Stomach (tissue), 4 donors: ENCODE data around the gene CTNNA3.

Experiments used
- EP300 ChIP-seq: sonication (generic); formaldehyde crosslinking; IDR thresholded peaks from one replicate; pipeline ENCODE4 v1.6.1; 2017; ENCODE audit warnings: antibody characterized with exemption
- POLR2A ChIP-seq, 4 donors: fragments of 450-650 bp; IDR thresholded peaks; one replicate each; pipeline ENCODE4 v1.6.1; 2016; ENCODE audit warnings: antibody characterized with exemption in 4 of 4, control low read depth in 2 of 4, mild to moderate bottlenecking in 1 of 4, moderate library complexity in 1 of 4
- POLR2AphosphoS5 ChIP-seq, 3 donors: sonication (generic); formaldehyde crosslinking; IDR thresholded peaks; one replicate each; pipeline ENCODE4 v1.6.1; 2016; ENCODE audit warnings: antibody characterized with exemption in 3 of 3
- TF ChIP-seq, protein P1 (sequence below), 7 experiments: fragments of 450-650 bp in 4 of 7; fragments of 200-600 bp in 3 of 7; sonication (generic) in 3 of 7; IDR thresholded peaks; one replicate each; pipeline ENCODE4 v1.5.1; 2016 to 2019; ENCODE audit warnings: antibody characterized with exemption in 7 of 7, control low read depth in 2 of 7, mild to moderate bottlenecking in 1 of 7

DNA sequence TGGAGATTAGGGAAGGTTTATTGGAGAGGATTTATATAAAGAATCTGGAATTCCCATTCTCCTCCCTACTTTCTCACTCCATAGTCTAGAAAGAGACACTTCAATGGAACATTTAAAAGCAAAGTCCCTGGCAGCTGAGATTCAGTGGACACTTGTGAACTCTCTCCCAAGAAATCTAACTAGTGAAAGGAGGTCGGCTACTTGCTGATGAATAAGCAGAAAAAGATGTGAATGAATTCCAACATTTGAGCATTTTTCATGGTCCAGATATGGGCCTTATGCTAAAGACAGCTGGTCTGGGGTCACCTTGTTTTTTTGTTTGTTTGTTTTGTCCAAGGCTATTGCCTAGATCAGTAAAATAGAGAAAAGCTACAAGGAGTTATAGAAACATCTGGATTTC, 911.2 kb downstream of the CTNNA3 start:
- TF ChIP-seq, protein P1, sequence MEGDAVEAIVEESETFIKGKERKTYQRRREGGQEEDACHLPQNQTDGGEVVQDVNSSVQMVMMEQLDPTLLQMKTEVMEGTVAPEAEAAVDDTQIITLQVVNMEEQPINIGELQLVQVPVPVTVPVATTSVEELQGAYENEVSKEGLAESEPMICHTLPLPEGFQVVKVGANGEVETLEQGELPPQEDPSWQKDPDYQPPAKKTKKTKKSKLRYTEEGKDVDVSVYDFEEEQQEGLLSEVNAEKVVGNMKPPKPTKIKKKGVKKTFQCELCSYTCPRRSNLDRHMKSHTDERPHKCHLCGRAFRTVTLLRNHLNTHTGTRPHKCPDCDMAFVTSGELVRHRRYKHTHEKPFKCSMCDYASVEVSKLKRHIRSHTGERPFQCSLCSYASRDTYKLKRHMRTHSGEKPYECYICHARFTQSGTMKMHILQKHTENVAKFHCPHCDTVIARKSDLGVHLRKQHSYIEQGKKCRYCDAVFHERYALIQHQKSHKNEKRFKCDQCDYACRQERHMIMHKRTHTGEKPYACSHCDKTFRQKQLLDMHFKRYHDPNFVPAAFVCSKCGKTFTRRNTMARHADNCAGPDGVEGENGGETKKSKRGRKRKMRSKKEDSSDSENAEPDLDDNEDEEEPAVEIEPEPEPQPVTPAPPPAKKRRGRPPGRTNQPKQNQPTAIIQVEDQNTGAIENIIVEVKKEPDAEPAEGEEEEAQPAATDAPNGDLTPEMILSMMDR (IDR thresholded peaks at IDR 0.05): no peak
- TF ChIP-seq POLR2AphosphoS5 (IDR thresholded peaks at IDR 0.05) (no peak), POLR2A (IDR thresholded peaks at IDR 0.05) (no peak), EP300 (no peak)
